ENCODE results near the gene TOR3A. TPM values are rescaled to one million over a fixed set of nuclear protein-coding genes. Genes with fewer than 3 reads are reported as not detected.

Gene TOR3A
- total RNA-seq, 4 donors from 2014 or later: 27.0 to 55.8 (median 48.2) TPM

DNA sequence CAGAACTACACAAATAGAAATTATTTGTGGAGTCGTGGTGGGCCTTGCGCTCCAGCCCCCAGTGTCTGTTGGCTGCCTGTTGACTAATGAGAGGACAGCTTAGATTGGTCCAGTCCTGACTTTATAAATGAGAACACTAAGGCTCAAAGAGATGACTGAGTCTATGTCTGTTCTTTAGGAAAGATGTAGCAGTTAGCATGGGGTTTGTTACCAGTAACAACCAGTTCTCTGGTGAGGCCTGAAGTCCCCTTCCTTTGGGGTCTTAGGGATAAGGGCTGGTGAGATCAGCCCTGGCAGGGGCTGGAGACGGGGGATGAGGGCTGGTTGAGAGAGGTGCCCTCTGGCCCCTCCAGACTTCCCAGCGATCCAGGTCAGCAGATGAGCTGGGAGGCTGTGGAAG is 9.1 kb downstream of the TOR3A start:
- H3K4me3 ChIP-seq (ENCODE audit: low read depth, poor library complexity, severe bottlenecking): no peak overlapping the region
- 80% methylated on average over 4 of the region's 4 CpGs for WGBS, 2 donors
- DNase-seq (ENCODE audit: low spot score in 2 of 2): no peak
- intact Hi-C loops (cut with DNase I; ENCODE audit: low total_unique reads): no loop called here
- TF ChIP-seq, protein P1, sequence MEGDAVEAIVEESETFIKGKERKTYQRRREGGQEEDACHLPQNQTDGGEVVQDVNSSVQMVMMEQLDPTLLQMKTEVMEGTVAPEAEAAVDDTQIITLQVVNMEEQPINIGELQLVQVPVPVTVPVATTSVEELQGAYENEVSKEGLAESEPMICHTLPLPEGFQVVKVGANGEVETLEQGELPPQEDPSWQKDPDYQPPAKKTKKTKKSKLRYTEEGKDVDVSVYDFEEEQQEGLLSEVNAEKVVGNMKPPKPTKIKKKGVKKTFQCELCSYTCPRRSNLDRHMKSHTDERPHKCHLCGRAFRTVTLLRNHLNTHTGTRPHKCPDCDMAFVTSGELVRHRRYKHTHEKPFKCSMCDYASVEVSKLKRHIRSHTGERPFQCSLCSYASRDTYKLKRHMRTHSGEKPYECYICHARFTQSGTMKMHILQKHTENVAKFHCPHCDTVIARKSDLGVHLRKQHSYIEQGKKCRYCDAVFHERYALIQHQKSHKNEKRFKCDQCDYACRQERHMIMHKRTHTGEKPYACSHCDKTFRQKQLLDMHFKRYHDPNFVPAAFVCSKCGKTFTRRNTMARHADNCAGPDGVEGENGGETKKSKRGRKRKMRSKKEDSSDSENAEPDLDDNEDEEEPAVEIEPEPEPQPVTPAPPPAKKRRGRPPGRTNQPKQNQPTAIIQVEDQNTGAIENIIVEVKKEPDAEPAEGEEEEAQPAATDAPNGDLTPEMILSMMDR (IDR thresholded peaks at IDR 0.05): no peak
- TF ChIP-seq POLR2A (IDR thresholded peaks at IDR 0.05): no peak

DNA sequence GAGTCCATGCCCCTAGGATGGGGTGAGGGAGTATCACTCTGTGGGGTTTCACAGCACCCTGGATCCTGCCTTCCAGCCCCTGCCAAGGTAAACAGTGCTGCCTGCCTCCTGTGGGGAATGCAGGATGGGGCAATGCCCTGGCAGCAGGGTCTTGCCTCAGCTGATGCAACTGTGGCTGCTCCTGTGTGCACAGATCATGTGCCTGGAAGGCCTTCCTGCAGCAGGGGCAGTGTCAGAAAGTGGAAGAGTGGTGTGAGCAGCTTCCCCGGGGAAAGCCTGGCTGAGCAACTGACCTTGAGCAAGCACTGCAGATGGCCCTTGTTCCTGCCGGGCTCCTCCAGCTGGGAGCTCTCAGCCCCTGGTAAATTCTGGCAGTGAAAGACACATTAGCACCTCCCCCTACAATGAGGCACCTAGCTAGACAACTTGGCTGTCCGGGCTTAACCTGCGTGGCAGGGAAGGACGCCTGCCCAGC is 9.9 kb downstream of the TOR3A start:
- WGBS, 2 donors: 70 to 81% methylated on average over 3 to 5 of the region's 5 CpGs
- H3K4me3 ChIP-seq (ENCODE audit: low read depth, poor library complexity, severe bottlenecking): no peak overlapping the region
- TF ChIP-seq POLR2A (IDR thresholded peaks at IDR 0.05): no peak
- TF ChIP-seq, protein P1 (IDR thresholded peaks at IDR 0.05): no peak
- intact Hi-C loops (cut with DNase I; ENCODE audit: low total_unique reads): no loop called here
- DNase-seq (ENCODE audit: low spot score in 2 of 2): peak in 1 of 2 donors; percentile 91

DNA sequence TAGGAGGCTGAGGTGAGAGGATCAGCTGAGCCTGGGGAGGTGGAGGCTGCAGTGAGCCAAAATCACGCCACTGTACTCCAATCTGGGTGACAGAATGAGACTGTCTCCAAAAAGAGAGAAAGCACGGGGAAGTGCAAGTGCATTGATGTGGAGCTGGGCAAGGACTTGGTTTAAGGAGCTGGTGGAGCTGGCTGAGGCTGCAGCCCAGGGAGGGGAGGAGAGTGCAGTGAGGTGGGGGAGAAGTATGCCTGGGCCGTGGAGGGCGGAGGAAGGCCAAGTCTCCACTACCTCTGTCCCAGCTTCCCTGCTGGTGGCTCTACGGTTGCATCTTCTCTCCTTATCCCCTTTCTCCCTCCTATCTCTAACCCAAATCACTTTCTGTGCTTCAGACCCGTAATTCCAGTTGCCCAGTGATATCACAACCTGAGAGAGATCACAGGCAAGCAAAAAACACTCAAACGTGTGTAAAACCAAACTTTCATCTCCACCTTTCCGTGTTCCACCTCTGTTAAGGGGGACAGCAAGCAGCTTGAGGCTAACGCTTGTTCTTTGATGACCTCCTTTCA is 11.1 kb downstream of the TOR3A start:
- peak in 1 of 2 donors; percentile 71 for DNase-seq (ENCODE audit: low spot score in 2 of 2)
- intact Hi-C loops (cut with DNase I; ENCODE audit: low total_unique reads): no loop called here
- WGBS, 2 donors: 85 to 90% methylated on average over 9 of the region's 9 CpGs

GRCh38 chr1:179094818-179095217 is 12.9 kb downstream of the TOR3A start:
- no peak overlapping the region for H3K4me3 ChIP-seq (ENCODE audit: low read depth, poor library complexity, severe bottlenecking)
- WGBS, 2 donors: 51 to 59% methylated on average over 5 of the region's 5 CpGs
- no peak for DNase-seq (ENCODE audit: low spot score in 2 of 2)
- TF ChIP-seq, protein P1 (IDR thresholded peaks at IDR 0.05): no peak
- TF ChIP-seq POLR2A (IDR thresholded peaks at IDR 0.05): no peak
- intact Hi-C loops (cut with DNase I; ENCODE audit: low total_unique reads): no loop called here

More for the DNA sequence above, 11.1 kb downstream of the TOR3A start:
- TF ChIP-seq, protein P1 (IDR thresholded peaks at IDR 0.05): no peak
- TF ChIP-seq POLR2A (IDR thresholded peaks at IDR 0.05): no peak
- H3K4me3 ChIP-seq (ENCODE audit: low read depth, poor library complexity, severe bottlenecking): no peak overlapping the region

GRCh38 chr1:179095377-179095776 is 13.5 kb downstream of the TOR3A start:
- DNase-seq (ENCODE audit: low spot score in 2 of 2): no peak
- no peak overlapping the region for H3K4me3 ChIP-seq (ENCODE audit: low read depth, poor library complexity, severe bottlenecking)
- TF ChIP-seq, protein P1 (IDR thresholded peaks at IDR 0.05): no peak
- no peak for TF ChIP-seq POLR2A (IDR thresholded peaks at IDR 0.05)
- intact Hi-C loops (cut with DNase I; ENCODE audit: low total_unique reads): no loop called here
- 88 to 94% methylated on average over 4 of the region's 4 CpGs for WGBS, 2 donors

DNA sequence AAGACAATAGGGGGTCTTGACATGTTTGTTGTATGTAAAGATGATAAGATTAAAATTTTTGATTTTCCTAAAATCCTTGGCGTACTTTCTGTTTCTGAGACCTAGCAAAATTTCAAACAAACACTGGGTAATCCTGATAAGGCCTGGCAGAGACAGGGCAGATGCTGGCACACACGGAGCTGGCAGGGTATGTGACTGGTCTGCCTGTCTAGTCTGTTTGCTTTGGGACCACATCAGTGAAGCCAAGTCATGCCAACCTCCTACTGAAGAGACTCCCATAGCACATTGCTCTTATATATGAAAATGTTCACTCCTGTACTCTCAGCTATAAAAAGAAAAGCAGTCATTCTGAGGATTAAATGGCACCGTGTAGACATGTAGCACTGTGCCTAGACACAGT is 14.1 kb downstream of the TOR3A start:
- TF ChIP-seq POLR2A (IDR thresholded peaks at IDR 0.05): no peak
- TF ChIP-seq, protein P1 (IDR thresholded peaks at IDR 0.05): no peak
- DNase-seq (ENCODE audit: low spot score in 2 of 2): no peak
- WGBS, 2 donors: 77 to 86% methylated on average over 3 of the region's 3 CpGs
- intact Hi-C loops (cut with DNase I; ENCODE audit: low total_unique reads): no loop called here
- H3K4me3 ChIP-seq (ENCODE audit: low read depth, poor library complexity, severe bottlenecking): no peak overlapping the region
